Ishikawa (cell line): ENCODE results near the gene KIF19.

Experiments used
- CEBPB ChIP-seq: IDR thresholded peaks from 2 replicates; pipeline ENCODE4 v1.6.1; 2012
- CREB1 ChIP-seq: IDR thresholded peaks from 2 replicates; pipeline ENCODE4 v1.6.1; 2012; ENCODE audit warnings: low read depth
- EP300 ChIP-seq: IDR thresholded peaks from 2 replicates; pipeline ENCODE4 v1.6.1; 2012; ENCODE audit warnings: borderline replicate concordance
- MAX ChIP-seq: IDR thresholded peaks from 2 replicates; pipeline ENCODE4 v1.6.1; 2012
- NFIC ChIP-seq: IDR thresholded peaks from 2 replicates; pipeline ENCODE4 v1.6.1; 2012
- RAD21 ChIP-seq: IDR thresholded peaks from 2 replicates; pipeline ENCODE4 v1.6.1; 2012; ENCODE audit warnings: low read depth
- TAF1 ChIP-seq: IDR thresholded peaks from 2 replicates; pipeline ENCODE4 v1.6.1; 2012; ENCODE audit warnings: low read depth, mild to moderate bottlenecking
- TCF12 ChIP-seq: IDR thresholded peaks from 2 replicates; pipeline ENCODE4 v1.6.1; 2012; ENCODE audit warnings: low read depth
- TEAD4 ChIP-seq: IDR thresholded peaks from 2 replicates; pipeline ENCODE4 v1.6.1; 2012
- YY1 ChIP-seq: IDR thresholded peaks from 2 replicates; pipeline ENCODE4 v1.6.1; 2012; ENCODE audit warnings: low read depth
- ZBTB7A ChIP-seq: IDR thresholded peaks from 2 replicates; pipeline ENCODE4 v1.6.1; 2012; ENCODE audit warnings: low read depth
- TF ChIP-seq, protein P1 (sequence below): IDR thresholded peaks from 2 replicates; pipeline ENCODE4 v1.6.1; 2012; ENCODE audit warnings: low read depth, mild to moderate bottlenecking

- TF ChIP-seq YY1 (no peak), CEBPB (no peak), EP300 (no peak), RAD21 (no peak), CREB1 (no peak), MAX (no peak), ZBTB7A (no peak), TEAD4 (no peak), TCF12 (no peak), NFIC (no peak), TAF1 (no peak)
- TF ChIP-seq, protein P1, sequence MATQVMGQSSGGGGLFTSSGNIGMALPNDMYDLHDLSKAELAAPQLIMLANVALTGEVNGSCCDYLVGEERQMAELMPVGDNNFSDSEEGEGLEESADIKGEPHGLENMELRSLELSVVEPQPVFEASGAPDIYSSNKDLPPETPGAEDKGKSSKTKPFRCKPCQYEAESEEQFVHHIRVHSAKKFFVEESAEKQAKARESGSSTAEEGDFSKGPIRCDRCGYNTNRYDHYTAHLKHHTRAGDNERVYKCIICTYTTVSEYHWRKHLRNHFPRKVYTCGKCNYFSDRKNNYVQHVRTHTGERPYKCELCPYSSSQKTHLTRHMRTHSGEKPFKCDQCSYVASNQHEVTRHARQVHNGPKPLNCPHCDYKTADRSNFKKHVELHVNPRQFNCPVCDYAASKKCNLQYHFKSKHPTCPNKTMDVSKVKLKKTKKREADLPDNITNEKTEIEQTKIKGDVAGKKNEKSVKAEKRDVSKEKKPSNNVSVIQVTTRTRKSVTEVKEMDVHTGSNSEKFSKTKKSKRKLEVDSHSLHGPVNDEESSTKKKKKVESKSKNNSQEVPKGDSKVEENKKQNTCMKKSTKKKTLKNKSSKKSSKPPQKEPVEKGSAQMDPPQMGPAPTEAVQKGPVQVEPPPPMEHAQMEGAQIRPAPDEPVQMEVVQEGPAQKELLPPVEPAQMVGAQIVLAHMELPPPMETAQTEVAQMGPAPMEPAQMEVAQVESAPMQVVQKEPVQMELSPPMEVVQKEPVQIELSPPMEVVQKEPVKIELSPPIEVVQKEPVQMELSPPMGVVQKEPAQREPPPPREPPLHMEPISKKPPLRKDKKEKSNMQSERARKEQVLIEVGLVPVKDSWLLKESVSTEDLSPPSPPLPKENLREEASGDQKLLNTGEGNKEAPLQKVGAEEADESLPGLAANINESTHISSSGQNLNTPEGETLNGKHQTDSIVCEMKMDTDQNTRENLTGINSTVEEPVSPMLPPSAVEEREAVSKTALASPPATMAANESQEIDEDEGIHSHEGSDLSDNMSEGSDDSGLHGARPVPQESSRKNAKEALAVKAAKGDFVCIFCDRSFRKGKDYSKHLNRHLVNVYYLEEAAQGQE = no peak
These were observed 27.2 kb upstream of the KIF19 start for GRCh38 chr17:74298778-74299177.
